Spleen (tissue), 7 donors: Measurements from ENCODE around the gene SINHCAF.

Source experiments
- CTCF ChIP-seq, 11 experiments: fragments of 200-600 bp in 7 of 11; fragments of 450-650 bp in 4 of 11; sonication (generic) in 4 of 11; IDR thresholded peaks in 8 of 11; conservative IDR thresholded peaks in 3 of 11; 1 replicate in 7 of 11; 2 replicates in 4 of 11; pipeline versions ENCODE4 v1.4.0 to v1.8.0; 2016 to 2021; ENCODE audit warnings: antibody characterized with exemption in 11 of 11, inconsistent platforms in 4 of 11, mild to moderate bottlenecking in 1 of 11
- POLR2AphosphoS5 ChIP-seq, 3 donors: sonication (generic); formaldehyde crosslinking; IDR thresholded peaks; one replicate each; pipeline ENCODE4 v1.5.1; 2017; ENCODE audit warnings: antibody characterized with exemption in 3 of 3
- donor health status: DM: no; HTN: no; CAD: no; lungs with moderate emphysema.
- donor health status: DM: no; HTN: no; CAD: no.
- donor health status: DM: no; HTN: no; CAD: no.

DNA sequence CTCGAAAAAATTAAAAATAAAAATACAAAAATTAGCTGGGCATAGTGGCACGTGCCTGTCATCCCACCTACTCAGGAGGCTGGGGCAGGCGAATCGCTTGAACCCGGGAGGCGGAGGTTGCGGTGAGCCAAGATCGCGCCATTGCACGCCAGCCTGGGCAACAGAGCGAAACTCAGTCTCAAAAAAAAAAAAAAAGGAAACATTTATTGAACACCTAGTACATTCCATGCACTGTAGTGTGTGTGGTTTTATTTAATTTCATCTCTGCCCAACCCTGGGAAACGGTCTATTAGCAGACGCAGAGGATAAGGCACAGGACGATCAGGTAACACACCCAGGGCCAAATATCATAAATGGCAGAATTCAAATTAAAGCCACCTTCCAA lies 35.8 kb upstream of the SINHCAF start:
- TF ChIP-seq CTCF (IDR thresholded peaks at IDR 0.05 in 8 of 11, conservative IDR thresholded peaks at IDR 0.05 in 3 of 11) (no peak), POLR2AphosphoS5 (IDR thresholded peaks at IDR 0.05) (no peak)
